GM18868 (cell line): ENCODE data around the gene XPO6.
A peak's percentile ranks its signal among the peaks of the same experiment; 100 is the strongest.
"Not testable (repeated sequence)": the region's sequence is repeated elsewhere in the genome, so short reads cannot be mapped to it uniquely, and the experiment has no call there.

ENCODE experiments used
- ATAC-seq: cut with Tn5 transposase; IDR thresholded peaks from one replicate; pipeline ENCODE4 v1.9.1; 2021; ENCODE audit warnings: mild to moderate bottlenecking, moderate library complexity; ENCODE audit not compliant: unreplicated experiment

XPO6 gene, protein sequence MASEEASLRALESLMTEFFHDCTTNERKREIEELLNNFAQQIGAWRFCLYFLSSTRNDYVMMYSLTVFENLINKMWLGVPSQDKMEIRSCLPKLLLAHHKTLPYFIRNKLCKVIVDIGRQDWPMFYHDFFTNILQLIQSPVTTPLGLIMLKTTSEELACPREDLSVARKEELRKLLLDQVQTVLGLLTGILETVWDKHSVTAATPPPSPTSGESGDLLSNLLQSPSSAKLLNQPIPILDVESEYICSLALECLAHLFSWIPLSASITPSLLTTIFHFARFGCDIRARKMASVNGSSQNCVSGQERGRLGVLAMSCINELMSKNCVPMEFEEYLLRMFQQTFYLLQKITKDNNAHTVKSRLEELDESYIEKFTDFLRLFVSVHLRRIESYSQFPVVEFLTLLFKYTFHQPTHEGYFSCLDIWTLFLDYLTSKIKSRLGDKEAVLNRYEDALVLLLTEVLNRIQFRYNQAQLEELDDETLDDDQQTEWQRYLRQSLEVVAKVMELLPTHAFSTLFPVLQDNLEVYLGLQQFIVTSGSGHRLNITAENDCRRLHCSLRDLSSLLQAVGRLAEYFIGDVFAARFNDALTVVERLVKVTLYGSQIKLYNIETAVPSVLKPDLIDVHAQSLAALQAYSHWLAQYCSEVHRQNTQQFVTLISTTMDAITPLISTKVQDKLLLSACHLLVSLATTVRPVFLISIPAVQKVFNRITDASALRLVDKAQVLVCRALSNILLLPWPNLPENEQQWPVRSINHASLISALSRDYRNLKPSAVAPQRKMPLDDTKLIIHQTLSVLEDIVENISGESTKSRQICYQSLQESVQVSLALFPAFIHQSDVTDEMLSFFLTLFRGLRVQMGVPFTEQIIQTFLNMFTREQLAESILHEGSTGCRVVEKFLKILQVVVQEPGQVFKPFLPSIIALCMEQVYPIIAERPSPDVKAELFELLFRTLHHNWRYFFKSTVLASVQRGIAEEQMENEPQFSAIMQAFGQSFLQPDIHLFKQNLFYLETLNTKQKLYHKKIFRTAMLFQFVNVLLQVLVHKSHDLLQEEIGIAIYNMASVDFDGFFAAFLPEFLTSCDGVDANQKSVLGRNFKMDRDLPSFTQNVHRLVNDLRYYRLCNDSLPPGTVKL

DNA sequence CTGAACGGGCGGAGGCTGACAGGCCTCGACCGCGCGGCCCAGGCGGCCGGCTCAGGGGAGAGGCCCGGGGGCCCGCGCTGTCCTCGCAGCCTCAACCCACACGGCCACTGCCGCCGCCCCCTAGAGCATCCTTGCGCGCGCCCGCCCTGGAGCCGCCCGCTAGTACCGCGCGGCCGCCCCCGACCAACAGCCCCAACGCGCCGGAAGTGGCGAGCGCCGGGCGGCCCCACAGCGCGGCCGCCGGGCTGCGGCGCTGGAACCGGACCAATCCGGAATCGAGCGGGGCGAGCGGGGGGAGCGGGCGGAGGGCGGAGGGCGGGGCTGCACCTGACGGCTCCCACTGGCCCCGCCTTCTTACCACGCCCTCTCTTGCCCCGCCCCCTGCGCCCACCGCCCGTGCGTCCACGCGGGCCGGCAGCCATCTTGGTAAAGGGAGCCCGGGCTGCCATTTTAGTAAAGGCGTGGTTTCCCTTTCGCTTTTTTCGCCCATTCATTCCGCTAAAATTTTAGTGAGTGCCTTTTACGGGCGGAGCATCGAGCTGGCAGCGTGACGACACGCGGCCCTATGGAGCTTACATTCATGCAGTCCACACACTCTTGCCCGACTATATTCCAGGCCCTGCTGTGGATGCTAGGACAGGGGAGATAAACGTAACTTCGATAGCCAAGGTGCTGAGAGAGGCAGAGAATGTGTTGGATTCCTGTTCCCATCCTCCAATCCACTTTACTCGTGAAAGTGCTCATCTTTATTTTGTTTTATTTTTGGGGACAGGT, at the start of gene XPO6:
Gene XPO6 (minus strand): TSS at position 208 of the 774 bp plus-strand sequence. CDS start 597 bp downstream, outside the sequence.
- ATAC-seq: peak; percentile 87

DNA sequence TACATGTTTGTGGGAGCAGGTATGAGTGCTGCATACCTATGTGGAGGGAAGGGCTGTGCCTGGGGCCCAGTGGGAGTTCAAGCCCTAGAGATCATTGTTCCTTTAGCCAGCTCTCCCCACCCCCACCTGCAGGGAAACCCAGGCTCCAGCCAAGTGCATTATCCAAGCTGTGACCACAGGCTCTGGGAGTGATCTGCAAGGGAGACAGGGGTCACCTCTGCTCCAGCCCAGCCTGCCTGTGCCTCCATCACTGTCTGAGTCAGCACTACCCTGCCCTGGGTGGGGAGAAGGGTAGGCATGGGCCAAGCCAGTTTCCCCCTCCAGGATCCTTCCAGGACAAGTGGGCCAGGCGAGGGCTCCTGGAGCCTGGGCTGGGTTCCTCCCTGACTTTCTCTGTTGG, 48.4 kb upstream of the XPO6 start:
- no peak for ATAC-seq

DNA sequence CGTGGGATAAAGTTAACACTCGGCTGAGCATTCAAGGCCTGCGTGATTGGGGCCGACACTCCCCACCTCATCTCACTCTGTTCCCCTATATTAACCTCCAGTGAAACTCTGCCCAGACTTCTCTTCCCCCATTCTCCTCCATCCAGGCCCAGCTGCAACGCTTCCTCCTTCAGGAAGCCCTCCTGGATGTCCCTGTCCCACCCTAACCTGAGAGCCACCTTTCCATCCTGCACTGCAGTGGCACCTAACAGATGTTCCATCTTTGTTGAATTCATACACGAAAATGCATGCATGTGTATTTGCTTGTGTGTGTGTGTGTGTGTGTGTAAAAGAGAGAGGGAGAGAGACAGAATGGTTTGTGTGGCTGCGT, 48.0 kb upstream of the XPO6 start:
- ATAC-seq: no peak

DNA sequence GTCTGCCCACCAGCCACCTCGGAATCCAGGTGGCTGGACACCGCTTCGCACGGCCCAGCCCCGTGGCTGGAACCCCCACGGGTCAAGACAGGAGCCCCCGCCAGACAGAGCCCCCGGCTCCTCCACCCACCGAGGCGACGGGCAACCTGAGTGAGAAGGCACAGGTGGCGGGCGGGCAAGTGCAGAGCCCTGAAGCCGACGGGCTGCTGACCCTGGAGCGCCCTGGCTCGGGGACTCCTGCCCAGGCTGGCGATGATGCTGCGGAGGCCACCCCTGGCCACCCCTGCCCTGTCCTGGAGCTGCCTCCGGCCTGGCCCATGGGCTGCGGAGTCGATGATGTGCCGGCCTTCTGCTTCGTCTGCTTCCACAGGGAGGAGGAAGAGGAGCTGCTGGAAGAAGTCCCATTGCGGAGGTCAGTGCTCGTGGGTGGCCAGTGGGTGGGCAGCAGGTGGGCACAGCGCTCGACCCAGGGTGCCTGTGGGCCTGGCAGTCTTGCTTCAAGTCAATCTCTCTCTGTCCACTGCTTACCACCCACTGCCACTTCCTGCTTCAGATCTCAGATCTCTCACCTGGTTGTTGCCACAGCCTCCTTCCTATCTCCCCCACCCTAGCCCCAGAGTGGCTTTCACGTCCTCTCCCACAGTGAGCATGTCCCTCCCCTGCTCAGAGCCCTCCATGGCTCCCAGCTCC, 47.5 kb upstream of the XPO6 start:
- no peak for ATAC-seq

DNA sequence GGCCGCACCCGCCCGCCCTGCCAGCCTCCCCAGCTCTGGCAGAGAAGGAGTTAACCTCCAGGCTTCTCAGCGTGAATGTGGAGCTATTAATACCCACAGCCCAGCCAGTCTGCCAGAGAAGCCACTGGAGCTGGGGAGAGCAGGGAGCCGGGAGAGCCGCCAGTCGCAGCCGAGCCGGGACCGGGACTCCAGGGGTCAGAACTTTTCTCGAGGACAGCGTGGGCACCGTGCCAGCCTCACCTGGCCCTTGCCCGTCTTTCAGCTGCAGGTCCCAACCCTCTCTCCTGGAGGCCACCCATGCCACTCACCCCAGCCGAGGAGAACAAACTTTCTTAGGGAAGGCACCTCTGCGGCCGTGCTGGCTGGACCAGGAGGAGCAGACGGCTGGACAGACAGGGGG, 46.8 kb upstream of the XPO6 start:
- no peak for ATAC-seq

DNA sequence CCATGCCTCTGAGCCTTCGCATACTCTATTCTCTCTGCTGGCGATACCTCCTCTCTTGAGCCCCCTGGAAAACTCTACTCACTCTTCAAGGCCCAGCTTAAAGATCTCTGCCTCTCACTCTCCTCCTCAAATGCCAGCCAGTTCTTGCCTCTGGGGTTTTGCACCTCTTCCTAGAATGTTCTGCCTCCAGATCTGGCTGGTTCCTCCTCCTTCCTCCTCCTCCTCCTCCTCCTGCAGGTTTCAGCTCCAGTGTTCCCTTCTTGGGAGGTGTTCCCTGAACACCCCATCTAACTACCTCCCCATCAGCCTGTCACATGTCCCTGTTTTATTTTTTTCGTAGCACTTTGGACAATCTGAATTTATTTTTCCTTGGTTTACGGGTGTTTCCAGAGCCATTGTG, 45.5 kb upstream of the XPO6 start:
- no peak for ATAC-seq

DNA sequence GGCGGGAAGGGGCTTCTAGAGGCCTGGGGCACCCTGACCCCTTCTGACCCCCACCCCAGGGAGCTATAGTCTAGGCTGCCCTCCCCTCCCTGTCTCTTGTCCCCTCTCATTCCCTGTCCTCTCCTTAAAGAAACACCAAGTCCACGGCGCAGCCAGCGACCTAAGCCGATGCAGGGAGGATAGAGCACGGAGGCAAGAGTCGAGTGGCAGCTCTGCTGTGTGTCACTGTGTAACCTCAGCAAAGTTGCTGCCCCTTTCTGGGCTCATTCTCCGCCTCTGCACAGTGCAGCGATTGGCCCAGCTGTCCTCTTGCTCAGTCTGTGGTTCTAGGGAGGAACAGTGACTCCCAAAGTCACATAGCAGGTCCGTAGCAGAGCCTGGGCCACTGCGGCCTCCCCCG, 44.1 kb upstream of the XPO6 start:
- ATAC-seq: no peak

DNA sequence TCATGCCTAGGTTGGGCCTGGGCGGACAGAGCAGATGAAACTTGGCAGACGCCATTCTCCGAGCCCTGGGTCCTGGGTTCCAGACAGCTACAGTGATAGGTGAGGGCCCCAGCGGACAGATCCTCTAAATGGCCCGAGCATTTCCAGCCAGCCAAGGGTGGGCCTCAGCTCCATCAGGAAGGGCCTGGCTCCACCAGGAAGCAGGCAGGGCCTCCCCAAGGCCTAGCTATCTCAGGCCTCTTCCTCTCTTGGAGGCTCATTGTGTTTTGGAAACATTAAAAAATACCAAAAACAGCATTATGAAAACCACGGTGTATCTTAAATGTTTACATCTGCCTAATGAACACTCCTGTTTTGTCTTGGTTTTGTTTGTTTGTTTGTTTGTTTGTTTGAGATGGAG, 42.4 kb upstream of the XPO6 start:
- no peak for ATAC-seq

DNA sequence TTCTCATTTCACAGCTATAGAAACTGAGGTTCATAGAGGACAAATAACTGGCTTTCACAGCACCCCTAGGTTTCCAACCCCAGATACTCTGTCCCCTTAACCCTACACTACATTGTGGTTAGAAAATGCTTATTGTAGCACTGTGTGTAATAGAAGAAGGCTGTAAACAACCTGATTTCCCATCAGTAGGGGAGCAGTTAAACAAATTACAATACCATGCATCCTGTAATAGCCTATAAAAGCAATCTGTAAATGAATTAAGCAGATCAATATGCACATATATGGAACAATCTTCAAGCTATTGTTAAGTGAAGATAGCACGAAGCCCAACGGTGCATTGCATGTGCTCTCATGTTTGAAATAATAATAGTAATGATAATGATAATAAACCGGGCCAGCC, 39.2 kb upstream of the XPO6 start:
- no peak for ATAC-seq

DNA sequence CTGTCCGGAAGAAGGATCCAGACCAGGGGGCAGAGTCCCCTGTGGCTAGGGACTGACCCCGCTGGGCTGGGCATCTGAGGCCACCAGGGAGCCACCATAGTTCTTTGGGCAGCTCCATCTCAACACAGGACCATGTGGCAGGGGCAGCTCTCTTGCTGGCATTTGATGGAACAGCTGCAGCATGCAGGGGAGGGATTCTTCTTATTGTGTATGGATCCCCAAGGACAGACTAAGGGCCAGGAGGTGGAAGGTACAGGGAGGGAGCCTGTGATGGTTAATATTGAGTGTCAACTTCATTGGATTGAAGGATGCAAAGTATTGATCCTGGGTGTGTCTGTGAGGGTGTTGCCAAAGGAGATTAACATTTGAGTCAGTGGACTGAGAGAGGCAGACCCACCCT, 37.7 kb upstream of the XPO6 start:
- not testable (repeated sequence) for ATAC-seq

DNA sequence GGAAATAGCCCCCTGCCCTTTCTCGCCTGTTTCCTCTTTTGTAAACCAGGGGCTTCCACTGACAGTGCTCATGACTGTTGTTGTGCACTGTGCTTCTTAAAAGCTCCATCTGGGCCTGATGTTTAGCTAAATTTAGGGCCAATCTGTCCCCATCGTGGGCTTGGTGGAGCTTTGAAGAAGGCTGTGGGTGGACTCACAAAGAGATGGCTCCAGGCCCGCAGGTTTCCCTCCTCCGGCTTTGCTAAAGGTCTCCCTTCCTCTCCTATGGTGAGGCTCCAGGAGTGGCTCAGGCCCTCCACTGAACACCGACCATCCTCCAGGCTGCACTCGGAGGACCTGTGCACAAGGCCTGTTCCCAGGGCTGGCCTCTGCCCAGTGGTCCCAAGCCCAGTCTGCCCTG, 30.2 kb upstream of the XPO6 start:
- no peak for ATAC-seq

DNA sequence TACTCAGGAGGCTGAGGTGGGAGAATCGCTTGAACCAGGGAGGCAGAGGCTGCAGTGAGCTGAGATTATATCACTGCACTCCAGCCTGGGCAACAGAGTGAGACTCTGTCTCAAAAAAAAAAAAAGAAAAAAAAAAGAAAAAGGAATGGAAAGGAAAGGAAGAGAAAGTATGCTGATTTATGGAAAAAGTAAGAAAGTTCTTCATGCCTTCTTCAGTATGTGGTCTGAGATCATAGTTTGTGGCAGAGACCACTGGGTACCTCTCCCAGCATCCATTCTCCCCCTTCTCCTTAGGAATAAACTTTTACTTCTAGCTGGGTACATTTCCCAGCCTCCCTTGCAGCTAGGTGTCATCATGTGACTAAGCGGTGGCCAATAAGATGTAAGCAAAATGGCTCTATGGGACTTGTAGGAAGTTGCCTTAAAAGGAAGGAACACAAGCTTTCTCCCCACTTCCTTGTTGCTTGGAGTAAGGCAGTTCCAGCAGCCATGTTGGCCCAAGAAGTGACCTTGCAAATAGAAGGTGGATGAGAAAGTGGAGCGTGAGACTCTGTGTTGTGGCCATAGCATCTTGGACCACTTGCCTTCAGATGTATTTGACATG, 26.1 kb upstream of the XPO6 start:
- no peak for ATAC-seq

DNA sequence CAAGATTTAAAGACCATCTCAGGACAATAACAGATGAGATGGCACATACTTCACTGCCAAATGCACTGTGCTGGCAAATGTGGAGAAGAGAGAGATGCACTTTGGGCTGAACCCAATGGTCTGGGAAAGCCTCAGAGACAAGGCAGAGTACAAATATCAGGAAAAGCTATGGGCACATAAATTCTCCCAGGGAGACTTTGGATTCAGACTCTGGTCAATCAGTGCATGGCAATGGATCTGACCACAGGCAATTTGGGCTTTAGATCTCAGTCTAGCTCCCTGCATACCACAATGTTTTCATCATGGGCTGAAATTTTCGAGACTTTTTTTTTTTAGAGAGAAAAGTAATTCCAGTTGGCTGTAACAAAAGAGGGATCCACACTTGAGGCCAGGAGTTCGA, 20.0 kb upstream of the XPO6 start:
- no peak for ATAC-seq

DNA sequence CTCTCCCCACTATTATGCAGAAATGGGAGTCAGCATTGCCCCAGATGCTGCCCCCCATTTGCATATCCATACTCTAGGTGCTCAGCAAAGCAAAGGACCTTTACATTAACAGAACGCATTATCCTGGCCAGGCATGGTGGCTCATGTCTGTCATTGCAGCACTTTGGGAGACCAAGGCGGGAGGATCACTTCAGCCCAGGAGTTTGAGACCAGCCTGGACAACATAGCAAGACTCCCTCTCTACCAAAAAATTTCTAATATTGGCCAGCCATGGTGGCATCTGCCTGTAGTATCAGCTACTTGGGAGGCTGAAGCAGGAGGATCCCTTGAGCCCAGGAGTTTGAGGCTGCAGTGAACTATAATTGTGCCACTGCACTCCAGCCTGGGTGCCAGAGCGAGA, 12.1 kb upstream of the XPO6 start:
- not testable (repeated sequence) for ATAC-seq

DNA sequence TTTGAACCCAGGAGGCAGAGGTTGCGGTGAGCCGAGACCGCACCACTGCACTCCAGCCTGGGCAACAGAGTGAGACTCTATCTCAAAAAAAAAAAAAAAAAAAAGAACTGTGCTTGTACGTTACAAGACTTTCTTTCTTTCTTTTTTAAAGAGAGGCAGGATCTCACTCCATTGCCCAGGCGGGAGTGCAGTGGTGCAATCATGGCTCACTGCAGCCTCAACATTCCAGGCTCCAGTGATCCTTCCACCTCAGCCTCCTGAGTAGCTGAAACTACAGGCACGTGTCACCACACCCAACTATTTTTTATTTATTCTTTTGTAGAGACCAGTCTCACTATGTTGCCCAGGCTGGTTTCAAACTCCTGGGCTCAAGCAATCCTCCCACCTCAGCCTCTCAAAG, 8.0 kb upstream of the XPO6 start:
- not testable (repeated sequence) for ATAC-seq

DNA sequence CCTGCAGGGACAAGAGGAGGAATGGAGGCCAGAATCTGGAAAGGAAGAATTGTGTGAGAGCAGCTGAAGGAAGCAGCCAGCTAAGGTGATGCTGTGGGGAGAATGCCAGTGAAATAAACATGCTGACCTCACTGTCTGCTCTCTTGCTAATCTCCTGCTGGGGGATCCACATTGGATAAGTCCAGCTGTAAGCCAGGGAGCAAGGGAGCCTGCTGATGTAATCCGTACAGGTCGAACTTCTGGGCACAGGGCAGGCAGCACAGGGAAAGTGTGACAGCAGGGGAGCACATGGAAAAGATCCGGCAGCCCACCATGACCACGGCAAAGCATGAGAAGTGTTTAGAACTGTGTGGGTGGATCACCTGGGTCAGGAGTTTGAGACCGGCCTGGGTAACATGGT, 7.5 kb upstream of the XPO6 start:
- no peak for ATAC-seq

DNA sequence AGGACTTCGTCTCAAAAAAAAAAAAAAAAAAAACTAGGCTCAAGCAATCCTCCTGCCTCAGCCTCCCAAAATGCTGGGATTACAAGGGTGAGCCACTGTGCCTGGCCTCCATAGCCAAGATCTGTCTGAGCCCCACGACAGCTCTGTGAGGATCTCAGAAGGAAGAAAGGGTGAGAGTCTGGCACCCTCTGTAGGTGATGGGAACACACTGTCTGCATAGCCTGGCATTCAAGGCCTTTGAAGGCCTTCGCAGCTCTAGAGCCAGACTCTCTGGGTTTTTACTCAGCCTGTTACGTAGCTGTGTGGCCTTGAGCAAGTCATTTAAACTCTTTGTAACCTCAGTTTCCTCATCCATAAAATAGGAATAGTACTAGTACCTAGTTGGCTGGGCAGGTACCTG, 6.3 kb upstream of the XPO6 start:
- peak; percentile 66 for ATAC-seq

DNA sequence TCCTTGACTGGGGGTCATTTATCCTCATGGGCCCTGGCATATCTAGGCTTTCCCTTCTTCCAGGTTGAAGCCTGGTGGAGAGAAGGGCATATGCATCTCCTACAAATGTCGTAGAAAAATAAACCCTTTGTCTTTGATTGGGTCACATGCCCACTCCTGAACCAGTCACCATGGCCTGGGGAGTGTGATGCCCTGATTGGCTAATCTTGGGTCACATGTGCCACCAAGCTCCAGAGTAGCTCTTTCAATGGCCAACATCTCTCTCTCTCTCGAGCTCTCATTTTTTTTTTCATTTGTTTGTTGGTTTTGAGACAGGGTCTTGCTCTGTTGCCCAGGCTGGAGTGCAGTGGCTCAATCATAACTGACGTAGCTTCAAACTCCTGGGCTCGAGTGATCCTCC, 5.6 kb upstream of the XPO6 start:
- no peak for ATAC-seq

DNA sequence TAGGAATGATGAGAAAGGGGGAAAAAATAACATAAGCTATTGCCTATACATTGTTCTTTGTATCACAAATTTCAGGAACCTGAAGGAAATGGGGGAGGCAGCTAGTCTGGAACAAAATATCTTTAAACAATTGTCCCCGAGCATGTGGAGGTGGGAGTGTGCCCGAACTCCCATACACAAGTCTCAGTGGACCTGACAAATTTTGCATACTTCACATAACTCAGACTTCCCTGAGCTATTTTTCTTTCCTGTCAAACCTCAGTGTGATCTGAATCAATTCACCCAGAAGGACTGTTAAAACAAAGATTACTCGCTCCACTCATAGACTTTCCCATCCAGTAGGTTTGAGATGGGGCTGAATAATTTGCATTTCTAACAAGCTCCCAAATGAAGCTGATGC, 1.6 kb upstream of the XPO6 start:
- ATAC-seq: no peak

DNA sequence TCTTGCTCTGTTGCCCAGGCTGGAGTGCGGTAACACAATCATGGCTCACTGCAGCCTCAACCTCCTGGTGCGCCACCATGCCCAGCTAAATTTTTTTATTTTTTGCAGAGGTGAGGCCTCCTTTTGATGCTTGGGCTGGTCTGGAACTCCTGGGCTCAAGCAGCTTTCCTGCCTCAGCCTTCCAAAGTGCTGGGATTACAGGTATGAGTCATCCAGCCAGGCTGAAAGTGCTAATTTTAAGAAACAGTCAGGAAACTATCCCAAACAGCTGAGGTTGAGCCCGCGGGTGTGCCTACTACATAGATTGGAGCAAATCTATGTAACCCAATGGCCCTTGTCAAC, 738 bp upstream of the XPO6 start:
- no peak for ATAC-seq
